Neural crest cell (in vitro differentiated cells): Measurements from ENCODE around the gene NKX6-2. TPM values are rescaled to one million over a fixed set of nuclear protein-coding genes. Genes with fewer than 3 reads are reported as not detected.
"Not testable (repeated sequence)": the region's sequence is repeated elsewhere in the genome, so short reads cannot be mapped to it uniquely, and the experiment has no call there.

Source experiments
- DNase-seq: peaks from one replicate; pipeline ENCODE4 v3.0.0; 2021; ENCODE audit warnings: low read depth, mixed read lengths, low spot score
- H3K27ac Mint-ChIP-seq: one replicate; pipeline ENCODE4 v1.8.0; 2021; ENCODE audit warnings: mild to moderate bottlenecking, mixed read lengths; ENCODE audit not compliant: unreplicated experiment
- H3K27me3 Mint-ChIP-seq: 2 replicates; pipeline ENCODE4 v1.8.0; 2021; ENCODE audit warnings: low read depth, mild to moderate bottlenecking, mixed read lengths
- H3K36me3 Mint-ChIP-seq: 2 replicates; pipeline ENCODE4 v1.8.0; 2021; ENCODE audit warnings: low read depth, mild to moderate bottlenecking, mixed read lengths
- H3K4me1 Mint-ChIP-seq: 2 replicates; pipeline ENCODE4 v1.8.0; 2021; ENCODE audit warnings: mixed read lengths
- H3K4me3 Mint-ChIP-seq: one replicate; pipeline ENCODE4 v1.8.0; 2021; ENCODE audit warnings: mild to moderate bottlenecking, mixed read lengths
- H3K9me3 Mint-ChIP-seq: 2 replicates; pipeline ENCODE4 v1.8.0; 2021; ENCODE audit warnings: mixed read lengths
- CTCF ChIP-seq: fragments of 200-600 bp; sonication (generic); conservative IDR thresholded peaks from 2 replicates; pipeline ENCODE4 v1.5.0; 2021; ENCODE audit warnings: antibody characterized with exemption, mild to moderate bottlenecking
- total RNA-seq: library from RNA; stranded (reverse); gene quantifications from 2 replicates; pipeline ENCODE4 v1.2.1, GENCODE V29; 2021

The NKX6-2 gene
- total RNA-seq, 1 donor from 2014 or later, result not detected

- Mint-ChIP-seq H3K36me3 (peaks cover 12% of the 10 kb centered on the region), H3K27ac (no peak overlapping the region), H3K9me3 (no peaks in the 10 kb centered on the region), H3K27me3 (peaks cover 14% of the 10 kb centered on the region), H3K4me1 (no peaks in the 10 kb centered on the region), H3K4me3 (no peak overlapping the region)
- DNase-seq, result no peak
- TF ChIP-seq CTCF, result no peak
Observed at GRCh38 chr10:132774181-132774901, 11.6 kb downstream of the NKX6-2 start.

GRCh38 chr10:132772816-132773215 lies 13.1 kb downstream of the NKX6-2 start:
- peaks cover 19% of the 10 kb centered on the region for H3K36me3 Mint-ChIP-seq
- H3K4me1 Mint-ChIP-seq, H3K4me3 Mint-ChIP-seq, DNase-seq, H3K27ac Mint-ChIP-seq, H3K9me3 Mint-ChIP-seq: not testable (repeated sequence)
- H3K27me3 Mint-ChIP-seq, result peaks cover 11% of the 10 kb centered on the region

- DNase-seq, result no peak
- H3K4me1 Mint-ChIP-seq, result no peaks in the 10 kb centered on the region
- TF ChIP-seq CTCF, result no peak
- peaks cover 11% of the 10 kb centered on the region for H3K27me3 Mint-ChIP-seq
- no peaks in the 10 kb centered on the region for H3K9me3 Mint-ChIP-seq
- no peak overlapping the region for H3K27ac Mint-ChIP-seq
- peaks cover 23% of the 10 kb centered on the region for H3K36me3 Mint-ChIP-seq
- no peak overlapping the region for H3K4me3 Mint-ChIP-seq
Observed at GRCh38 chr10:132770061-132771021, 15.6 kb downstream of the NKX6-2 start.

- H3K4me1 Mint-ChIP-seq, result no peaks in the 10 kb centered on the region
- no peak overlapping the region for H3K27ac Mint-ChIP-seq
- H3K9me3 Mint-ChIP-seq, result no peaks in the 10 kb centered on the region
- DNase-seq, result no peak
- no peak for TF ChIP-seq CTCF
- peaks cover 21% of the 10 kb centered on the region for H3K36me3 Mint-ChIP-seq
- H3K4me3 Mint-ChIP-seq, result no peak overlapping the region
- peaks cover 14% of the 10 kb centered on the region for H3K27me3 Mint-ChIP-seq
Observed at GRCh38 chr10:132768346-132769248, 17.4 kb downstream of the NKX6-2 start.

GRCh38 chr10:132766291-132766690 lies 19.7 kb downstream of the NKX6-2 start:
- H3K27me3 Mint-ChIP-seq, result peaks cover 14% of the 10 kb centered on the region
- no peak for DNase-seq
- TF ChIP-seq CTCF, result no peak
- no peak overlapping the region for H3K4me3 Mint-ChIP-seq
- peaks cover 2% of the 10 kb centered on the region for H3K9me3 Mint-ChIP-seq
- H3K36me3 Mint-ChIP-seq, result peaks cover 22% of the 10 kb centered on the region
- no peak overlapping the region for H3K27ac Mint-ChIP-seq
- H3K4me1 Mint-ChIP-seq, result no peaks in the 10 kb centered on the region
